NOMO-1 treated with DMSO at 0.1 percent for 48 hours (cell line): ENCODE measurements around the gene SMAD6.

Experiments
- DNase-seq: peaks from one replicate; lab custom pipeline; 2025; ENCODE audit not compliant: unreplicated experiment; lab: John Stamatoyannopoulos, UW

Gene SMAD6

GRCh38 chr15:66771351-66771650, 69.3 kb downstream of the SMAD6 start:
- DNase-seq: no peak

GRCh38 chr15:66772604-66773128, 70.6 kb downstream of the SMAD6 start:
- no peak for DNase-seq

- DNase-seq: no peak
Measured at GRCh38 chr15:66773129-66773873, 71.3 kb downstream of the SMAD6 start.

GRCh38 chr15:66774001-66774814, 72.2 kb downstream of the SMAD6 start:
- peak; percentile 29 for DNase-seq

GRCh38 chr15:66775127-66776105, 73.4 kb downstream of the SMAD6 start:
- no peak for DNase-seq

GRCh38 chr15:66777054-66777453, 75.0 kb downstream of the SMAD6 start:
- no peak for DNase-seq

GRCh38 chr15:66777596-66778313, 75.7 kb downstream of the SMAD6 start:
- DNase-seq: no peak

- DNase-seq: no peak
Measured at GRCh38 chr15:66778314-66778665, 76.3 kb downstream of the SMAD6 start.

- no peak for DNase-seq
Measured at GRCh38 chr15:66778716-66779115, 76.7 kb downstream of the SMAD6 start.

- DNase-seq: no peak
Measured at GRCh38 chr15:66779331-66780009, 77.4 kb downstream of the SMAD6 start.

GRCh38 chr15:66780172-66780972, 78.3 kb downstream of the SMAD6 start:
- no peak for DNase-seq

- no peak for DNase-seq
Measured at GRCh38 chr15:66780973-66781718, 79.1 kb downstream of the SMAD6 start.

- no peak for DNase-seq
Measured at GRCh38 chr15:66782785-66783184, 80.7 kb downstream of the SMAD6 start.

GRCh38 chr15:66783314-66783713, 81.3 kb downstream of the SMAD6 start:
- no peak for DNase-seq

- DNase-seq: no peak
Measured at GRCh38 chr15:66783725-66784124, 81.7 kb downstream of the SMAD6 start.

GRCh38 chr15:66784174-66784573, 82.1 kb downstream of the SMAD6 start:
- no peak for DNase-seq

GRCh38 chr15:66785637-66786036, 83.6 kb downstream of the SMAD6 start:
- DNase-seq: no peak

- DNase-seq: no peak
Measured at GRCh38 chr15:66786222-66786621, 84.2 kb downstream of the SMAD6 start.
